ENCODE results near the gene PKN3.
"Not testable (repeated sequence)": the region's sequence is repeated elsewhere in the genome, so short reads cannot be mapped to it uniquely, and the experiment has no call there.

DNA sequence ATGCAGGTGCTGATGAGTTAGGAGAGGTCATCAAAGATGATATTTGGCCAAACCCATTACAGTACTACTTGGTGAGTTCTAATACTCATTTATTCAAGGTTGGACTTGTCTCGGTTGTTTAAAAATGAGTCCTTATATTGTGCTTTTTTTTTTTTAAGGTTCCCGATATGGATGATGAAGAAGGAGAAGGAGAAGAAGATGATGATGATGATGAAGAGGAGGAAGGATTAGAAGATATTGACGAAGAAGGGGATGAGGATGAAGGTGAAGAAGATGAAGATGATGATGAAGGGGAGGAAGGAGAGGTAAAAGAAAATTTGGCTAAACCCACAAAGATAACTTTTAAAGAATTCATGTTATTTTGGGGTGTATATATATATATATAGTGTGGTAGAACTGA lies 8.6 kb upstream of the PKN3 start:
- not testable (repeated sequence) for TF ChIP-seq POLR2A, EP300 (IDR thresholded peaks at IDR 0.05)
- TF ChIP-seq, protein P1, sequence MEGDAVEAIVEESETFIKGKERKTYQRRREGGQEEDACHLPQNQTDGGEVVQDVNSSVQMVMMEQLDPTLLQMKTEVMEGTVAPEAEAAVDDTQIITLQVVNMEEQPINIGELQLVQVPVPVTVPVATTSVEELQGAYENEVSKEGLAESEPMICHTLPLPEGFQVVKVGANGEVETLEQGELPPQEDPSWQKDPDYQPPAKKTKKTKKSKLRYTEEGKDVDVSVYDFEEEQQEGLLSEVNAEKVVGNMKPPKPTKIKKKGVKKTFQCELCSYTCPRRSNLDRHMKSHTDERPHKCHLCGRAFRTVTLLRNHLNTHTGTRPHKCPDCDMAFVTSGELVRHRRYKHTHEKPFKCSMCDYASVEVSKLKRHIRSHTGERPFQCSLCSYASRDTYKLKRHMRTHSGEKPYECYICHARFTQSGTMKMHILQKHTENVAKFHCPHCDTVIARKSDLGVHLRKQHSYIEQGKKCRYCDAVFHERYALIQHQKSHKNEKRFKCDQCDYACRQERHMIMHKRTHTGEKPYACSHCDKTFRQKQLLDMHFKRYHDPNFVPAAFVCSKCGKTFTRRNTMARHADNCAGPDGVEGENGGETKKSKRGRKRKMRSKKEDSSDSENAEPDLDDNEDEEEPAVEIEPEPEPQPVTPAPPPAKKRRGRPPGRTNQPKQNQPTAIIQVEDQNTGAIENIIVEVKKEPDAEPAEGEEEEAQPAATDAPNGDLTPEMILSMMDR (IDR thresholded peaks at IDR 0.05) = not testable (repeated sequence)

Measured in tibial nerve (tissue), 4 donors.